ENCODE measurements around the gene CTTNBP2.

- TF ChIP-seq CTCF (conservative IDR thresholded peaks at IDR 0.05; ENCODE audit: low read depth, low read length) (no peak), SMC3 (IDR thresholded peaks at IDR 0.05; ENCODE audit: low read depth, low read length) (no peak), RCOR1 (IDR thresholded peaks at IDR 0.05; ENCODE audit: insufficient replicate concordance, low read length) (no peak), MAFK (IDR thresholded peaks at IDR 0.05; ENCODE audit: low read depth, low read length) (no peak), POLR2A (IDR thresholded peaks at IDR 0.05; ENCODE audit: low read depth, low read length) (no peak), USF2 (IDR thresholded peaks at IDR 0.05; ENCODE audit: low read depth, low read length) (no peak), MXI1 (IDR thresholded peaks at IDR 0.05; ENCODE audit: borderline replicate concordance, low read depth, low read length) (no peak), MAZ (IDR thresholded peaks at IDR 0.05; ENCODE audit: borderline replicate concordance, low read depth, low read length) (no peak), CHD1 (IDR thresholded peaks at IDR 0.05; ENCODE audit: low read depth, low read length) (no peak), CEBPB (IDR thresholded peaks at IDR 0.05; ENCODE audit: low read depth, low read length) (no peak), RAD21 (IDR thresholded peaks at IDR 0.05; ENCODE audit: low read length) (no peak), BHLHE40 (IDR thresholded peaks at IDR 0.05; ENCODE audit: low read depth, low read length) (no peak), FOS (IDR thresholded peaks at IDR 0.05; ENCODE audit: low read depth, low read length) (no peak)
Observed at GRCh38 chr7:117882594-117882993, 9.4 kb upstream of the CTTNBP2 start.
